Spleen (tissue), 11 donors: ENCODE data around the gene GNL1. TPM values are rescaled to one million over a fixed set of nuclear protein-coding genes. Genes with fewer than 3 reads are reported as not detected.

Experiments used
- DNase-seq: peaks from one replicate; pipeline ENCODE4 v3.0.0-alpha.2; 2020
- H3K27ac ChIP-seq, 8 donors: fragments of 200-600 bp; sonication (generic) in 7 of 8; 1 replicate in 4 of 8; 2 replicates in 4 of 8; pipeline versions ENCODE4 v1.5.0 to v1.8.0; 2016 to 2021; ENCODE audit warnings: inconsistent platforms in 4 of 8, mild to moderate bottlenecking in 4 of 8, moderate library complexity in 1 of 8
- H3K27me3 ChIP-seq, 7 donors: fragments of 200-600 bp; sonication (generic) in 6 of 7; replicated peaks in 1 of 7; 1 replicate in 4 of 7; 2 replicates in 3 of 7; pipeline versions ENCODE4 v1.5.0 to v1.8.0; 2016 to 2021; ENCODE audit warnings: inconsistent platforms in 3 of 7, mild to moderate bottlenecking in 1 of 7
- H3K36me3 ChIP-seq, 6 donors: fragments of 200-600 bp; sonication (generic) in 5 of 6; 1 replicate in 4 of 6; 2 replicates in 2 of 6; pipeline versions ENCODE4 v1.5.0 to v1.8.0; 2016 to 2021; ENCODE audit warnings: inconsistent platforms in 2 of 6
- H3K4me1 ChIP-seq, 6 donors: fragments of 200-600 bp; sonication (generic) in 5 of 6; 1 replicate in 3 of 6; 2 replicates in 3 of 6; pipeline versions ENCODE4 v1.5.0 to v1.8.0; 2016 to 2021; ENCODE audit warnings: inconsistent platforms in 3 of 6
- H3K4me3 ChIP-seq, 8 donors: fragments of 200-600 bp; sonication (generic) in 7 of 8; 1 replicate in 4 of 8; 2 replicates in 4 of 8; pipeline versions ENCODE4 v1.5.0 to v1.8.0; 2016 to 2021; ENCODE audit warnings: inconsistent platforms in 4 of 8, mild to moderate bottlenecking in 4 of 8, moderate library complexity in 2 of 8
- H3K9me3 ChIP-seq, 8 donors: fragments of 200-600 bp; sonication (generic) in 7 of 8; 1 replicate in 4 of 8; 2 replicates in 4 of 8; pipeline versions ENCODE4 v1.5.0 to v1.8.0; 2016 to 2021; ENCODE audit warnings: inconsistent platforms in 4 of 8
- CTCF ChIP-seq, 11 experiments: fragments of 200-600 bp in 7 of 11; fragments of 450-650 bp in 4 of 11; sonication (generic) in 4 of 11; IDR thresholded peaks in 8 of 11; conservative IDR thresholded peaks in 3 of 11; 1 replicate in 7 of 11; 2 replicates in 4 of 11; pipeline versions ENCODE4 v1.4.0 to v1.8.0; 2016 to 2021; ENCODE audit warnings: antibody characterized with exemption in 11 of 11, inconsistent platforms in 4 of 11, mild to moderate bottlenecking in 1 of 11
- POLR2A ChIP-seq, 3 donors: fragments of 450-650 bp; IDR thresholded peaks; one replicate each; pipeline ENCODE4 v1.5.1; 2017; ENCODE audit warnings: antibody characterized with exemption in 3 of 3, mild to moderate bottlenecking in 1 of 3
- POLR2AphosphoS5 ChIP-seq, 3 donors: sonication (generic); formaldehyde crosslinking; IDR thresholded peaks; one replicate each; pipeline ENCODE4 v1.5.1; 2017; ENCODE audit warnings: antibody characterized with exemption in 3 of 3
- WGBS, 5 donors: extraction: QIAGEN DNeasy Blood & Tissue Kit in 3 of 5; methylation state at CpG; one replicate each; pipeline versions ENCODE4 v1.1.5 to v1.1.7; 2013 to 2018; 5-methylcytosine and 5-hydroxymethylcytosine counted together
- intact Hi-C: fragments of 100-400 bp; cut with DNase I; formaldehyde crosslinking; loops from one replicate; pipeline ENCODE4 v1.15.0; 2023; ENCODE audit warnings: low total_unique reads
- microRNA-seq, 3 donors: library from miRNA; unstranded; fragments of <30 nt; microRNA quantifications; one replicate each; pipeline versions ENCODE4 to v1.1.0, GENCODE V29; 2019 to 2020
- polyA plus RNA-seq, 3 donors: library from polyadenylated mRNA; stranded (reverse); fragments of 200-250 nt; gene quantifications; one replicate each; pipeline ENCODE4 v1.2.1, GENCODE V29; 2013
- small RNA-seq, 4 donors: library from RNA; depleted of rRNA; stranded (forward); fragments of <200 nt; gene quantifications; one replicate each; pipeline ENCODE3, GENCODE V24; 2016
- total RNA-seq, 7 donors: library from RNA; depleted of rRNA in 3 of 7; stranded (reverse); fragments of >200 nt in 3 of 7; fragmentation: NEBNext Ultra II Directional in 4 of 7; extraction: Animal tissue kit (Norgen Biotek cat#: 25700) in 4 of 7; gene quantifications; one replicate each; pipeline versions ENCODE4 v1.1.0 to v1.2.1, GENCODE V29; 2016 to 2021
- donor health status: healthy with polysubstance abuse.
- donor health status: DM: no; HTN: no; CAD: no; lungs with moderate emphysema.
- donor health status: DM: no; HTN: no; CAD: no.
- donor health status: Bipolar disorder and iron deficiency.
- donor health status: healthy.
- donor health status: DM: no; HTN: no; CAD: no.
- donor health status: DM: yes; HTN: yes; CAD: no.

The GNL1 gene
- total and polyA plus RNA-seq, 10 donors, result 28.0 to 84.6 (median 50.6) TPM

- peaks cover 8 to 49% (median 44%) of the 10 kb centered on the region in 6 donors for H3K36me3 ChIP-seq
- intact Hi-C loops, result loop anchor here (5.0 kb wide), 1 partner anchor 39 kb away; no protein-coding TSS in a partner anchor
- TF ChIP-seq POLR2A (IDR thresholded peaks at IDR 0.05) (no peak), CTCF (IDR thresholded peaks at IDR 0.05 in 8 of 11, conservative IDR thresholded peaks at IDR 0.05 in 3 of 11) (peak in 5 of 11 experiments; percentile 11 to 42 (median 33)), POLR2AphosphoS5 (IDR thresholded peaks at IDR 0.05) (peak; percentile 84 to 93 (median 88))
- no peaks in the 10 kb centered on the region for H3K27me3 ChIP-seq
- H3K4me1 ChIP-seq, result peaks cover 51 to 81% (median 72%) of the 10 kb centered on the region in 6 donors
- peak overlapping the region; percentile 5 to 100 (median 100) for H3K27ac ChIP-seq
- no peaks in the 10 kb centered on the region for H3K9me3 ChIP-seq
- H3K4me3 ChIP-seq, result peak overlapping the region in 6 of 8 donors; percentile 96 to 100 (median 99)
- peak; percentile 83 for DNase-seq
- 62 to 71% (median 67%) methylated on average over 7 to 8 of the region's 8 CpGs for WGBS, 5 donors
These were observed 62.5 kb downstream of the GNL1 start for GRCh38 chr6:30493643-30494250.

GRCh38 chr6:30491991-30492952, 64.0 kb downstream of the GNL1 start:
- H3K27me3 ChIP-seq, result no peaks in the 10 kb centered on the region
- H3K4me1 ChIP-seq, result peaks cover 52 to 89% (median 77%) of the 10 kb centered on the region in 6 donors
- peaks cover 8 to 49% (median 44%) of the 10 kb centered on the region in 6 donors for H3K36me3 ChIP-seq
- no peaks in the 10 kb centered on the region for H3K9me3 ChIP-seq
- intact Hi-C loops, result loop anchor here (5.0 kb wide), 1 partner anchor 40 kb away; no protein-coding TSS in a partner anchor
- 54 to 62% (median 59%) methylated on average over 15 to 16 of the region's 16 CpGs for WGBS, 5 donors
- DNase-seq, result no peak
- TF ChIP-seq CTCF (IDR thresholded peaks at IDR 0.05 in 8 of 11, conservative IDR thresholded peaks at IDR 0.05 in 3 of 11) (no peak), POLR2AphosphoS5 (IDR thresholded peaks at IDR 0.05) (peak in 2 of 3 donors; percentile 14 to 23)
- H3K27ac ChIP-seq, result peak overlapping the region; percentile 4 to 100 (median 100)
- peak overlapping the region; percentile 96 to 100 (median 99) for H3K4me3 ChIP-seq

Small RNA genes lying within 50 kb of the gene (microRNA-seq; reads per million reads assigned to microRNA genes)
- 76.9 to 104 (median 97.4) reads per million in 3 donors for gene MIR877

Small RNA genes lying within 50 kb of the gene (small RNA-seq; reads per million reads assigned to genes)
- 3.2 to 5.8 (median 5.4) reads per million in 4 donors for gene MIR877

Other genes starting within 250 kb of the GNL1 start
- gene TRIM39, start 229.6 kb downstream of the GNL1 start, total RNA-seq, result 10 to 100 TPM; 15.7 to 24.5 (median 18.7) TPM
- gene TRIM39, start 229.6 kb downstream of the GNL1 start, polyA plus RNA-seq, result 10 to 100 TPM in 2 of 3 donors, 1 to 10 TPM in 1; 6.9 to 12.1 (median 11.7) TPM
- gene RPP21, start 211.3 kb downstream of the GNL1 start, total RNA-seq, result 10 to 100 TPM; 24.3 to 59.9 (median 32.0) TPM
- gene RPP21, start 211.3 kb downstream of the GNL1 start, polyA plus RNA-seq, result 10 to 100 TPM; 77.9 to 87.8 (median 84.6) TPM
- 1,000 to 10,000 TPM; 1,072 to 2,111 (median 1,510) TPM for gene HLA-E, start 67.0 kb downstream of the GNL1 start, total RNA-seq
- 100 to 1,000 TPM; 514 to 675 (median 646) TPM for gene HLA-E, start 67.0 kb downstream of the GNL1 start, polyA plus RNA-seq
- gene PRR3, start 806 bp upstream of the GNL1 start, total RNA-seq, result 10 to 100 TPM in 6 of 7 donors, 1 to 10 TPM in 1; 8.1 to 19.6 (median 12.9) TPM
- 10 to 100 TPM; 11.5 to 15.6 (median 12.9) TPM for gene PRR3, start 806 bp upstream of the GNL1 start, polyA plus RNA-seq
- gene ABCF1, start 15.0 kb upstream of the GNL1 start, total RNA-seq, result 10 to 100 TPM; 30.7 to 53.5 (median 34.5) TPM
- 10 to 100 TPM; 12.8 to 27.7 (median 14.5) TPM for gene ABCF1, start 15.0 kb upstream of the GNL1 start, polyA plus RNA-seq
- gene PPP1R10, start 60.8 kb upstream of the GNL1 start, total RNA-seq, result 10 to 100 TPM; 53.5 to 86.2 (median 75.9) TPM
- gene PPP1R10, start 60.8 kb upstream of the GNL1 start, polyA plus RNA-seq, result 10 to 100 TPM; 13.5 to 24.6 (median 13.6) TPM
- 10 to 100 TPM; 41.2 to 63.4 (median 45.3) TPM for gene MRPS18B, start 61.4 kb upstream of the GNL1 start, total RNA-seq
- 10 to 100 TPM; 48.8 to 74.0 (median 73.0) TPM for gene MRPS18B, start 61.4 kb upstream of the GNL1 start, polyA plus RNA-seq
- gene ATAT1, start 70.4 kb upstream of the GNL1 start, total RNA-seq, result 1 to 10 TPM; 2.4 to 9.7 (median 8.7) TPM
- 1 to 10 TPM; 3.6 to 4.9 (median 4.3) TPM for gene ATAT1, start 70.4 kb upstream of the GNL1 start, polyA plus RNA-seq
- gene C6orf136, start 90.6 kb upstream of the GNL1 start, total RNA-seq, result 10 to 100 TPM; 15.4 to 24.2 (median 17.8) TPM
- 10 to 100 TPM; 12.1 to 28.0 (median 22.1) TPM for gene C6orf136, start 90.6 kb upstream of the GNL1 start, polyA plus RNA-seq
- 10 to 100 TPM; 30.0 to 39.6 (median 35.4) TPM for gene DHX16, start 116.5 kb upstream of the GNL1 start, total RNA-seq
- gene DHX16, start 116.5 kb upstream of the GNL1 start, polyA plus RNA-seq, result 10 to 100 TPM; 21.7 to 39.7 (median 33.8) TPM
- gene PPP1R18, start 130.2 kb upstream of the GNL1 start, total RNA-seq, result 100 to 1,000 TPM; 128 to 187 (median 150) TPM
- 100 to 1,000 TPM; 153 to 188 (median 186) TPM for gene PPP1R18, start 130.2 kb upstream of the GNL1 start, polyA plus RNA-seq
- 10 to 100 TPM in 6 of 7 donors, 1 to 10 TPM in 1; 9.8 to 13.8 (median 11.0) TPM for gene NRM, start 134.5 kb upstream of the GNL1 start, total RNA-seq
- gene NRM, start 134.5 kb upstream of the GNL1 start, polyA plus RNA-seq, result 10 to 100 TPM; 14.1 to 19.6 (median 17.7) TPM
- gene MDC1, start 160.8 kb upstream of the GNL1 start, total RNA-seq, result 10 to 100 TPM; 20.8 to 47.7 (median 39.0) TPM
- 10 to 100 TPM in 2 of 3 donors, 1 to 10 TPM in 1; 7.8 to 18.2 (median 16.5) TPM for gene MDC1, start 160.8 kb upstream of the GNL1 start, polyA plus RNA-seq
- 100 to 1,000 TPM; 189 to 344 (median 272) TPM for gene TUBB, start 163.9 kb upstream of the GNL1 start, total RNA-seq
- gene TUBB, start 163.9 kb upstream of the GNL1 start, polyA plus RNA-seq, result 100 to 1,000 TPM; 109 to 203 (median 182) TPM
- gene FLOT1, start 186.2 kb upstream of the GNL1 start, total RNA-seq, result 100 to 1,000 TPM; 125 to 205 (median 170) TPM
- gene FLOT1, start 186.2 kb upstream of the GNL1 start, polyA plus RNA-seq, result 100 to 1,000 TPM; 116 to 178 (median 116) TPM
- gene IER3, start 188.1 kb upstream of the GNL1 start, total RNA-seq, result 10 to 100 TPM; 29.8 to 62.2 (median 41.7) TPM
- 10 to 100 TPM; 19.8 to 29.4 (median 25.7) TPM for gene IER3, start 188.1 kb upstream of the GNL1 start, polyA plus RNA-seq